Measurements from ENCODE around the gene PIAS1.

PIAS1 gene

DNA sequence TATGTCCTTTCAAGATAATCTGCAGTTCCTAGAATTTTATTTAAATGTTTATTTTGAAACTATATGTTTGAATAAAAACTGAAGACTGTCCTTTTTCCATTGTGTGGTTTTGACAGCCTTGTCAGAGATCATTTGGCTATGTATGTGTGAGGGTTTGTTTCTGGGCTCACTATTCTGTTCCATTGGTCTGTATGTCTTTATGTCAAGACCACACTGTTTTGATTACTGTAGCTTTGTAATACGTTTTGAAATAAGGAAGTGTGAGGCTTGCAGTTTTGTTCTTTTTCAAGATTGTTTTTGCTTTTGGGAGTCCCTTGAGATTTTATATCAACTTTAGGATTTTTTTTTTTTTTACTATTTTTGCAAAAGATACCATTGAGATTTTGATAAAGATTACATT lies 42.0 kb downstream of the PIAS1 start:
- ChIA-PET POLR2A (interaction anchor here (1.0 kb wide), 1 partner anchor 11 kb away, joined by 3 read pairs; no protein-coding TSS in a partner anchor), CTCF (interaction anchor here (1.3 kb wide), 1 partner anchor 11 kb away, joined by 3 read pairs; no protein-coding TSS in a partner anchor)

GRCh38 chr15:68097029-68097428 lies 42.9 kb downstream of the PIAS1 start:
- POLR2A ChIA-PET: no interaction called here
- H3K36me3 ChIP-seq (ENCODE audit: control insufficient read depth in 2 of 2, insufficient read depth in 1 of 2, low read length in 2 of 2): peaks cover 3 to 6% of the 10 kb centered on the region in 2 experiments; a peak in 1 of 3 replicates

More for the DNA sequence above, 42.0 kb downstream of the PIAS1 start:
- H3K36me3 ChIP-seq (ENCODE audit: control insufficient read depth in 2 of 2, insufficient read depth in 1 of 2, low read length in 2 of 2): peaks cover 3 to 8% of the 10 kb centered on the region in 2 experiments; a peak in 1 of 3 replicates
- H3K27ac ChIP-seq (ENCODE audit: extremely low read depth, low read depth, low read length): no peak overlapping the region
- no peaks in the 10 kb centered on the region for H3K4me1 ChIP-seq (ENCODE audit: control insufficient read depth, insufficient read depth, low read length)
- no peak overlapping the region for H3K4me3 ChIP-seq (ENCODE audit: low read depth, low read length)
- TF ChIP-seq ZNF473 (tag by site-specific recombination; IDR thresholded peaks at IDR 0.05): no peak
- peak; percentile 13 for TF ChIP-seq SETDB1 (IDR thresholded peaks at IDR 0.05; ENCODE audit: insufficient read length, low read length)
- TF ChIP-seq ZNF624 (tag by site-specific recombination; IDR thresholded peaks at IDR 0.05): no peak
- TF ChIP-seq ZNF280D (tag by site-specific recombination; IDR thresholded peaks at IDR 0.05): peak; percentile 97
- no peaks in the 10 kb centered on the region for H3K9me3 ChIP-seq (ENCODE audit: control insufficient read depth, insufficient read depth, low read depth, low read length)

DNA sequence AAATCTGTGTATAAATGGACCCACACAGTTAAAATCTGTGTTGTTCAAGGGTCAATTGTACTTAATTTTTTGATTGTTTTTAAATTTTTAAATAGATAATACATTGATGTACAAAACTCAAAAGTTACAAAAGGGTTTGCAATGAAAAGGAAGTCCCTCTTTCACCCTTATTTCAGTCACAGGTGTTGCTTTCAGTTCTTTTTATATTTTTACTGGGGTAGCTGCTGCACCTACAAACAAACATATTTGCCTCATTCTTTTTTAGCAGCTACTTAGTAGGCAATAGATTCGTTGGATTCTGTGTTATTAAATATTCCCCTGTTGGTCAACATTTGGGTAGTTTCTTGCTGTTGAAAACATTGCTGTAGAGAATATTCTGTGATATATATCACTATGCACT lies 44.4 kb downstream of the PIAS1 start:
- no peak overlapping the region for H3K27ac ChIP-seq (ENCODE audit: extremely low read depth, low read depth, low read length)
- CTCF ChIA-PET: no interaction called here

More at GRCh38 chr15:68097029-68097428, 42.9 kb downstream of the PIAS1 start:
- Histone ChIP-seq H3K27ac (ENCODE audit: extremely low read depth, low read depth, low read length) (no peak overlapping the region), H3K4me1 (ENCODE audit: control insufficient read depth, insufficient read depth, low read length) (no peaks in the 10 kb centered on the region), H3K9me3 (ENCODE audit: control insufficient read depth, insufficient read depth, low read depth, low read length) (no peaks in the 10 kb centered on the region), H3K4me3 (ENCODE audit: low read depth, low read length) (no peak overlapping the region)
- TF ChIP-seq ZNF629 (tag by site-specific recombination; IDR thresholded peaks at IDR 0.05) (no peak), ZNF610 (tag by site-specific recombination; IDR thresholded peaks at IDR 0.05; ENCODE audit: borderline replicate concordance) (0 out of 2 replicates have a peak, but pooled peaks have one; percentile 15), SETDB1 (IDR thresholded peaks at IDR 0.05; ENCODE audit: insufficient read length, low read length) (peak; percentile 34), ZNF654 (tag by site-specific recombination; IDR thresholded peaks at IDR 0.05; ENCODE audit: low read depth) (no peak)
- CTCF ChIA-PET: no interaction called here

More for the DNA sequence above, 44.4 kb downstream of the PIAS1 start:
- Histone ChIP-seq H3K36me3 (ENCODE audit: control insufficient read depth in 2 of 2, insufficient read depth in 1 of 2, low read length in 2 of 2) (peaks cover 1 to 7% of the 10 kb centered on the region in 2 experiments; a peak in 2 of 3 replicates), H3K4me1 (ENCODE audit: control insufficient read depth, insufficient read depth, low read length) (no peaks in the 10 kb centered on the region), H3K4me3 (ENCODE audit: low read depth, low read length) (no peak overlapping the region), H3K9me3 (ENCODE audit: control insufficient read depth, insufficient read depth, low read depth, low read length) (peaks cover 2% of the 10 kb centered on the region; the same call in 1 of the 2 replicates)
- POLR2A ChIA-PET: no interaction called here
- TF ChIP-seq MYNN (tag by site-specific recombination; IDR thresholded peaks at IDR 0.05; ENCODE audit: borderline replicate concordance): no peak
- TF ChIP-seq, protein P1, sequence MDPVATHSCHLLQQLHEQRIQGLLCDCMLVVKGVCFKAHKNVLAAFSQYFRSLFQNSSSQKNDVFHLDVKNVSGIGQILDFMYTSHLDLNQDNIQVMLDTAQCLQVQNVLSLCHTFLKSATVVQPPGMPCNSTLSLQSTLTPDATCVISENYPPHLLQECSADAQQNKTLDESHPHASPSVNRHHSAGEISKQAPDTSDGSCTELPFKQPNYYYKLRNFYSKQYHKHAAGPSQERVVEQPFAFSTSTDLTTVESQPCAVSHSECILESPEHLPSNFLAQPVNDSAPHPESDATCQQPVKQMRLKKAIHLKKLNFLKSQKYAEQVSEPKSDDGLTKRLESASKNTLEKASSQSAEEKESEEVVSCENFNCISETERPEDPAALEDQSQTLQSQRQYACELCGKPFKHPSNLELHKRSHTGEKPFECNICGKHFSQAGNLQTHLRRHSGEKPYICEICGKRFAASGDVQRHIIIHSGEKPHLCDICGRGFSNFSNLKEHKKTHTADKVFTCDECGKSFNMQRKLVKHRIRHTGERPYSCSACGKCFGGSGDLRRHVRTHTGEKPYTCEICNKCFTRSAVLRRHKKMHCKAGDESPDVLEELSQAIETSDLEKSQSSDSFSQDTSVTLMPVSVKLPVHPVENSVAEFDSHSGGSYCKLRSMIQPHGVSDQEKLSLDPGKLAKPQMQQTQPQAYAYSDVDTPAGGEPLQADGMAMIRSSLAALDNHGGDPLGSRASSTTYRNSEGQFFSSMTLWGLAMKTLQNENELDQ (tag by site-specific recombination; IDR thresholded peaks at IDR 0.05; ENCODE audit: low read depth): no peak
- TF ChIP-seq ZNF398 (tag by site-specific recombination; IDR thresholded peaks at IDR 0.05): no peak
- no peak for TF ChIP-seq ZNF280C (tag by site-specific recombination; IDR thresholded peaks at IDR 0.05)
- TF ChIP-seq TCF7L2 (IDR thresholded peaks at IDR 0.05; ENCODE audit: borderline replicate concordance, low read depth, low read length): no peak
- no peak for TF ChIP-seq ZNF600 (tag by site-specific recombination; IDR thresholded peaks at IDR 0.05)
- TF ChIP-seq PRDM1 (tag by site-specific recombination; IDR thresholded peaks at IDR 0.05): no peak
- TF ChIP-seq GLI2 (tag by site-specific recombination; IDR thresholded peaks at IDR 0.05; ENCODE audit: borderline replicate concordance, low read depth): no peak
- no peak for TF ChIP-seq ZNF488 (tag by site-specific recombination; IDR thresholded peaks at IDR 0.05)
- TF ChIP-seq ZNF561 (tag by site-specific recombination; IDR thresholded peaks at IDR 0.05; ENCODE audit: borderline replicate concordance): no peak

All from HEK293 (cell line).